Measurements from ENCODE around the gene MAN1C1.

DNA sequence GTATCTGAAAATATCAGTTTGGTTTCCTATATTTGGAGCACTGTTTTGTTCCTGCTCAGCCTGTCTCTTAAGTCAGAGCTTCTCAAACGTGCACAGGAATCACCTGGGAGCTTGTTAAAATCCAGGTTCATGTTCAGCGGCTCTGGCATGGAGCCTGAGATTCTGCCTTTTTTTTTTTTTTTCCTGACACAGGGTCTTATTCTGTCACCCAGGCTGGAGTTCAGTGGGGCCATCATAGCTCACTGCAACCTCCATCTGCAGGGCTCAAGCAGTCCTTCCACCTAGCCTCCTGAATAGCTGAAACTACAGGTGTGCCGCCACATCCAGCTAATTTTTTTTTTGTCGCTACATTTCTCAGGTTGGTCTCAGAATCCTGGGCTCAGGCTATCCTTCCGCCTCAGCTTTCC is 171.2 kb downstream of the MAN1C1 start:
- no peak for TF ChIP-seq CHD4 (IDR thresholded peaks at IDR 0.05; ENCODE audit: insufficient read depth, insufficient replicate concordance, low read depth, low read length, poor library complexity, severe bottlenecking)
- no peak for TF ChIP-seq RAD21 (CRISPR knock-in tag; conservative IDR thresholded peaks at IDR 0.05 in 1 of 2, IDR thresholded peaks at IDR 0.05 in 1 of 2)
- no peak for TF ChIP-seq EGR1 (conservative IDR thresholded peaks at IDR 0.05)
- TF ChIP-seq POLR2A (conservative IDR thresholded peaks at IDR 0.05), result no peak
- TF ChIP-seq FOXM1 (IDR thresholded peaks at IDR 0.05; ENCODE audit: low read depth), result no peak
- no peak for TF ChIP-seq FOXM1 (CRISPR knock-in tag; IDR thresholded peaks at IDR 0.05; ENCODE audit: low read depth)
